Heart right ventricle (tissue), 16 donors: ENCODE results near the gene RSPRY1. TPM values are rescaled to one million over a fixed set of nuclear protein-coding genes. Genes with fewer than 3 reads are reported as not detected.
A peak's percentile ranks its signal among the peaks of the same experiment; 100 is the strongest.

Source experiments
- ATAC-seq, 8 donors: fragments of 200-7000 bp; cut with Tn5 transposase; one replicate each; pipeline ENCODE4 v1.9.1; 2020; ENCODE audit warnings: mild to moderate bottlenecking in 8 of 8, moderate library complexity in 8 of 8, moderate number of reproducible peaks in 1 of 8
- DNase-seq, 2 donors: peaks; one replicate each; pipeline ENCODE4 v3.0.0-alpha.2; 2020
- H3K27ac ChIP-seq, 10 donors: fragments of 200-600 bp; sonication (generic) in 2 of 10; one replicate each; pipeline versions ENCODE4 v1.5.0 to v1.8.0; 2020 to 2022; ENCODE audit warnings: mild to moderate bottlenecking in 3 of 10
- H3K27me3 ChIP-seq, 7 donors: fragments of 200-600 bp; one replicate each; pipeline ENCODE4 v1.8.0; 2021 to 2022; ENCODE audit warnings: mild to moderate bottlenecking in 2 of 7
- H3K36me3 ChIP-seq, 9 donors: fragments of 200-600 bp; sonication (generic) in 1 of 9; one replicate each; pipeline versions ENCODE4 v1.5.0 to v1.8.0; 2020 to 2022; ENCODE audit warnings: mild to moderate bottlenecking in 2 of 9
- H3K4me1 ChIP-seq, 9 donors: fragments of 200-600 bp; sonication (generic) in 1 of 9; one replicate each; pipeline versions ENCODE4 v1.5.0 to v1.8.0; 2020 to 2022; ENCODE audit warnings: mild to moderate bottlenecking in 4 of 9
- H3K4me3 ChIP-seq, 10 donors: fragments of 200-600 bp; sonication (generic) in 2 of 10; one replicate each; pipeline versions ENCODE4 v1.5.0 to v1.8.0; 2020 to 2022; ENCODE audit warnings: mild to moderate bottlenecking in 7 of 10, moderate library complexity in 2 of 10
- H3K9me3 ChIP-seq, 11 donors: fragments of 200-600 bp in 10 of 11; sonication (generic) in 2 of 11; one replicate each; pipeline versions ENCODE4 v1.5.0 to v1.8.0; 2013 to 2022; ENCODE audit warnings: mild to moderate bottlenecking in 2 of 11, control low read depth in 1 of 11, moderate library complexity in 1 of 11
- CTCF ChIP-seq, 9 donors: fragments of 200-600 bp; sonication (generic) in 2 of 9; IDR thresholded peaks; one replicate each; pipeline versions ENCODE4 v1.5.0 to v1.8.0; 2021 to 2022; ENCODE audit warnings: antibody characterized with exemption in 9 of 9, mild to moderate bottlenecking in 5 of 9, moderate library complexity in 1 of 9
- WGBS, 2 donors: extraction: QIAGEN DNeasy Blood & Tissue Kit; methylation state at CpG; one replicate each; pipeline ENCODE4 v1.1.7; 2013; ENCODE audit warnings: inconsistent platforms in 1 of 2; 5-methylcytosine and 5-hydroxymethylcytosine counted together
- intact Hi-C, 10 donors: fragments of 100-400 bp; cut with DNase I; formaldehyde crosslinking; loops; one replicate each; pipeline versions ENCODE4 v1.11.1 to v1.14.2; 2022
- polyA plus RNA-seq, 2 donors: library from polyadenylated mRNA; stranded (reverse); fragments of 200-250 nt; gene quantifications; one replicate each; pipeline ENCODE4 v1.2.3, GENCODE V29; 2013
- total RNA-seq, 10 donors: library from RNA; stranded (reverse); fragmentation: NEBNext Ultra II Directional in 3 of 10; extraction: Animal tissue kit (Norgen Biotek cat#: 25700) in 3 of 10; gene quantifications; one replicate each; pipeline versions ENCODE4 v1.2.1 to v1.2.4, GENCODE V29; 2021 to 2023
- donor health status: Arrhythmogenic right ventricular cardiomyopathy.
- donor health status: ischemic (EF 13 %, LVEDD 7.1; RV severe dilation, severe dysfunction).
- donor health status: healthy with polysubstance abuse.
- donor health status: DM: no; HTN: yes; CAD: no.
- donor health status: DM: no; HTN: no; CAD: no.
- donor health status: ischemic (EF 25% LVEDD 6.9; RV normal size, moderate dysfunction).
- donor health status: ischemic (EF 25% LVEDD 5.7; RV mildly dilated, moderate dysfunction).
- donor health status: healthy.
- donor health status: DM: yes; HTN: yes; CAD: no.
- donor health status: Ischemic cardiomyopathy.
- donor health status: ischemic (EF 35%, LVEDD 5.7; RV mildly dilated, moderate dysfunction).
- donor health status: nonischemic (EF 11% LVEDD 7.7; RV severe dilation, severe dysfunction).
- donor health status: DM: yes; HTN: yes; CAD: no.
- donor health status: PGD.
- donor health status: ischemic (EF 29% LVEDD 5.4; RV normal size, mild dysfunction).
- donor health status: nonischemic (EF 23%, LVEDD 6.1; RV moderate dilation, normal function).

Gene RSPRY1
- total and polyA plus RNA-seq, 12 donors = 6.9 to 21.4 (median 16.9) TPM

GRCh38 chr16:57178793-57179212 lies 7.3 kb upstream of the RSPRY1 start:
- Histone ChIP-seq H3K9me3 (no peaks in the 10 kb centered on the region), H3K36me3 (peaks cover 0 to 31% (median 0%) of the 10 kb centered on the region in 9 donors), H3K27ac (no peak overlapping the region), H3K4me1 (peaks cover 0 to 26% (median 9%) of the 10 kb centered on the region in 9 donors), H3K4me3 (no peak overlapping the region), H3K27me3 (no peaks in the 10 kb centered on the region)
- intact Hi-C loops = no loop called here
- 56 to 66% methylated on average over 4 of the region's 4 CpGs for WGBS, 2 donors
- TF ChIP-seq CTCF (IDR thresholded peaks at IDR 0.05) = no peak
- DNase-seq = no peak
- no peak for ATAC-seq

DNA sequence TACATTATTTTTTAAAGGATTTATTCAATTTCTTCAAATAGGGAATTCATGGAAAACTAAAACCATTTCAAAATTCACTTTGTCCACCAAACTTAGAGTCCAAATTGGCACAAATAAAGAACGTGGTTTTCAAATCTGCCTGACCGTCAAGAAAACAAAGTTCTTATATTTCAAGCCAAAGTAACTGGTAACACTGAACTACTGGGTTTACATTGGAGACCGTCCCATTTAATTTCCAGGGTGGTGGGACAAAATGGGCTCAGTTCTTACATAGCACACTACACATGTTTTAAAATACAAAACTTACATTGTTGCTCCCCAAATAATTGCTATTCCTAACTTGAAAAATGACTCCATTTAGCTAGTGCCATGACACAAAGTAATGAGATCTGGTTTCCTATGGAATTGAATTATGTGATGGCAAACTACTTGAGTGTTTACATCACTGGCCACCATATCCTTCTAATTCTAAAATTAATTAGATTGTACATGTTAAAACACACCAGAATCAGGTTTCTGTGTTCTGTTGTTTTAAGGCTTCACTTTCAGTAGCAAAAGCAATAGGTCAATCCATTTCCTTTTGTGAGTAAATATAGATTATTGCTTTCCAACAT lies 6.8 kb upstream of the RSPRY1 start:
- Histone ChIP-seq H3K27me3 (no peaks in the 10 kb centered on the region), H3K36me3 (peaks cover 0 to 27% (median 0%) of the 10 kb centered on the region in 9 donors), H3K27ac (no peak overlapping the region), H3K9me3 (no peaks in the 10 kb centered on the region), H3K4me1 (peaks cover 0 to 29% (median 12%) of the 10 kb centered on the region in 9 donors), H3K4me3 (no peak overlapping the region)
- intact Hi-C loops = no loop called here
- ATAC-seq (no peak), DNase-seq (no peak)
- no peak for TF ChIP-seq CTCF (IDR thresholded peaks at IDR 0.05)
- 75 to 78% methylated on average over 3 of the region's 3 CpGs for WGBS, 2 donors

DNA sequence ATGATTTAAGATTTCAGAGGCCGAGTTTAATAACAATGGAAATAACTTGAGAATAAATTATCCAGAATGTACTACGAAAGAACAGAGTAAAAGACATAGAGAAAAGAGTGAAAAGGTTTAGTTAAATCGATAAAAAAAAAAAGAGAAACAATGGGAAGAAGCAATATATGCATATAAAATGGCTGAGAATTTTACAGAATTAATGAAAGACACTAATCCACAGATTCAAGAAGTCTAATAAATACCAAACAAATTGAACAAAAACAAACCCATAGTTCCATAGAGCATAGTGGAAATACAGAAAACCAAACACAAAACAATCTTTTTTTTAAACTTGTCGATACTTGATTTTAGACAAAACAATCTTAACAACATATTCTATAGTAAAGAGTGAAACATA lies 2.0 kb upstream of the RSPRY1 start:
- Histone ChIP-seq H3K9me3 (no peaks in the 10 kb centered on the region), H3K4me1 (peaks cover 0 to 41% (median 36%) of the 10 kb centered on the region in 9 donors), H3K4me3 (peak overlapping the region in 1 of 10 donors; percentile 76), H3K27ac (no peak overlapping the region), H3K27me3 (no peaks in the 10 kb centered on the region), H3K36me3 (peaks cover 0 to 1% (median 0%) of the 10 kb centered on the region in 9 donors)
- no peak for TF ChIP-seq CTCF (IDR thresholded peaks at IDR 0.05)
- DNase-seq (no peak), ATAC-seq (no peak)
- intact Hi-C loops = no loop called here
- 98% methylated on average over 4 of the region's 4 CpGs for WGBS, 2 donors

DNA sequence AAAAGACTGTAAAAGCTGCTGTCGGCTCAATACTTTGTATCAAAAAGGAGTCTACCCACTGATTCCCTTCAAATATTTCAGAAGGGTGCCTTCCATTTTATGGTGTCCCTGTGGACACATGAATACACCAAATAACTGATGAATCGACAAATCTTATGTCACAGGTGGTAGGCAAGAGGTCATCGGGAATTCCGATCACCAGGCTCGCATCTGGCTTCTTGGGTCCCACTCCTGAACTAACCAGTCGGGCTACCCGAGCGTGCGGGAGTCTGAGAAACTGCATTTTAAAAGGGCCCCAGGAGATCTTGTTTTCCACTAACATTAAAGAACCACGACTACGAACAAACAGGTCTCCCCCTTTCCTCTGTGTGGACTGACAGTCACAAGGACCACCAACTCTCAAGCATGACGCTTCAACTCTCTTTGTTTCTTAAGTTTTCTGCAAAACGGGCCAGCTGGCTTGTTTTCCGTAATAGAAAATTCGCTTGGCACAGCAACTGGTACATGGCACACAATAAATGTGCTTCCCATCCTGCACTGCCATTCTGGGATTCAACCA lies 1.2 kb upstream of the RSPRY1 start:
- peaks cover 0 to 10% (median 0%) of the 10 kb centered on the region in 9 donors for H3K36me3 ChIP-seq
- peak overlapping the region; percentile 61 to 99 (median 78) for H3K4me3 ChIP-seq
- TF ChIP-seq CTCF (IDR thresholded peaks at IDR 0.05) = no peak
- peaks cover 0 to 41% (median 34%) of the 10 kb centered on the region in 9 donors for H3K4me1 ChIP-seq
- intact Hi-C loops = loop anchor here in 1 of 10 donors (5.0 kb wide), 1 partner anchor 112 kb away; no protein-coding TSS in a partner anchor
- no peak for ATAC-seq
- no peaks in the 10 kb centered on the region for H3K9me3 ChIP-seq
- 23 to 26% methylated on average over 15 of the region's 15 CpGs for WGBS, 2 donors
- DNase-seq = no peak
- peak overlapping the region in 9 of 10 donors; percentile 84 to 97 (median 92) for H3K27ac ChIP-seq
- H3K27me3 ChIP-seq = no peaks in the 10 kb centered on the region
